ENCODE measurements around the gene CUX1.
"Not testable (repeated sequence)": the region's sequence is repeated elsewhere in the genome, so short reads cannot be mapped to it uniquely, and the experiment has no call there.

CUX1 gene

DNA sequence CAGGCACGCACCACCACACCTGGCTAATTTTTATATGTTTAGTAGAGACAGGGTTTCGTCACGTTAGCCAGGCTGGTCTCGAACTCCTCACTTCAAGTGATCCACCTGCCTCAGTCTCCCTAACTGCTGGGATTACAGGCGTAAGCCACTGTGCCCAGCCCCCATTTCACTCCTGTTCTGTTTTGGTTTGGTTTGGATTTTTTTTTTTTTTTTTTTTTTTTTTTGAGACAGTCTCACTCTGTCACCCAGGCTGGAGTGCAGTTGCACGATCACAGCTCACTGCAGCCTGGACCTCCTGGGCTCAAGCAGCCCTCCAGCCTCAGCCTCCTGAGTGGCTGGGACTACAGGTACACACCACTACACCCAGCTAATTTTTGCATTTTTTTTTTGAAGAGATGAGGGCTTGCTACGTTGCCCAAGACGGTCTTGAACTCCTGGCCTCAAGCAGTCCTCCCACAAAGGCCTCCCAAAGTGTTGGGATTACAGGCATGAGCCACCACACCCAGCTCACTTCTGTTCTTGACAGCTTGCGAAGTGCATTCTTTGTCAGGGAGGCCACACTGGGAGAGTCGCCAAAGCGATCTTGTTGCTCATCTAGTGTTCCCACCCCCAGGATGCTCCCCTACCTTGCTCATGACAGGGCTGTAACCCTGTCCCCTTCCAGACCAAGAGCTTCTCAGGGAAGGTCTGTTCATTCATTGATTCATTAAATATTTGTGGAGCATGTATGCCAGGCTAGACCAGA, 229.1 kb downstream of the CUX1 start:
- no peak for DNase-seq (ENCODE audit: low read depth)

DNA sequence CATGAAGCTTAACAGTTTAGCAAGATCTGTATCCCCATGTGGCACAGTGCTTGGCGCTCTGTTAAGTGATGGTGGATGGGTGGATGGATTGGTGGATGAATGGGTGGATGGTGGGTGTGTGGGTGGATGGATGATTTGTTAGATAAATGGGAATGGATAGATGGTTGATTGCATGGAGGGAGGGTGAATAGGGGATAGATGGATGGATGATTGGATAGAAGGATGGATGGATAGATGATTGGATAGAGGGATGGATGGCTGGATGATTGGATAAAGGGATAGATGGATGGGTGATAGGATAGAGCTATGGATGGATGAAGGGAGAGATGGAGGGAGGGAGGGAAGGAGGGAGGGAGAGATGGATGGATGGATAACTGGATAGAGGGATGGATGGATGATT, 229.7 kb downstream of the CUX1 start:
- DNase-seq (ENCODE audit: low read depth) = no peak

DNA sequence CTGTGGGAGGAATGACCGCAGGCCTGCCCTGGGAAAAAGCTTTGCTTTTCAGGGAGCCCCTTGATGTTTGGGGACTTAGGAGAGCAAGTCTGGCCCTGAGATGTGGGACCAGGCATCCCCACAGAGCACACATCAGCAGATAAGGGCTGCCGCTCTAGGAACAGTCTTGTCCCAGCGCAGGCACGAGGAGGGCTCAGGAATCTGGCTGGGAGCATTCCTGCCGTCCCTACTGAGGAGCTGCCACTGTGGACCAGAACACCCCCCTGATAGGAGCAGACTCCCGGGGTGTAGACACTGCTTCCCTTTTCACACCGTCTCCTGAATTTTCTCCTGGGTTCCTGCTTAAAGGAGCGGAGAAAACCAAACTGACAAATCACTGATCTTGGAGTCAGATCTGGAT, 232.3 kb downstream of the CUX1 start:
- DNase-seq (ENCODE audit: low read depth) = no peak

DNA sequence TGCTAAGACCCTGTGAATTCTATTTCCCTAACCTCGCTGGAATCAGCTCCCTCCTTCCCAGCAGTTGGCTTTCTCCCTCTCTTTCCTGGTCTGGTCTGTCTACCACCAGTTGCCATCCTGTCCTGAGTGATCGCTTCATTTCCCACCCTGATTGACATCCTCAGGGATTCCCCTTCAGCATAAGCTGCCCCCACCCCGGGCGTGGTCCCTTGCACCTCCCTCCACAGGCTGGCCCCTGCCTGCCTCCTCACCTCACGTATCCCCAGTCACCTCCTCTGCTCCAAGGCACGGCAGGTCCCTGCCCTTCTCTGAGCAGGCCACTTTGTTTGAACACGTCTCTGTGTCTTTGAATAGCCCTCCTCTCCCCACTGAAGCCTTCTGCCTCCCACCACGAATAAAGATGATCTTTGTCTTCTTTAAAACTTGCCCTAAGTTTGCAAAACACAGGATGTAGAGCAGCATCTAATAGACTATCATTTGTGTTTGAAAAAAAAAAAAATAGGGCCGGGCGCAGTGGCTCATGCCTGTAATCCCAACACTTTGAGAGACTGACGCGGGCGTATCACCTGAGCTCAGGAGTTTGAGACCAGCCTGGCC, 233.5 kb downstream of the CUX1 start:
- no peak for DNase-seq (ENCODE audit: low read depth)

DNA sequence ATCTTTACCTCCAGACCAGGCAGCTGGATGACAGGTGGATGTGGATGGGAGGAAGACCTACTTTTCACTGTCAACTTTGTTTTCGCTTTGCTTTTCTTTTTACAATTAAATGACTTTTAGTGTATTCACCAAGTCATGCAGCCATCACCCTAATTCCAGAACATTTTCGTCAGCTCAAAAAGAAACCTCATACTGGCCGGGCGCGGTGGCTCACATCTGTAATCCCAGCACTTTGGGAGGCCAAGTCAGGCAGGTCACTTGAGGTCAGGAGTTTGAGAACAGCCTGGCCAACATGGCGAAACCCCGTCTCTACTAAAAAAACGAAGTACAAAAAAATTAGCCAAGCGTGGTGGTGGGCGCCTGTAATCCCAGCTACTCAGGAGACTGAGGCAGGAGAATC, 234.3 kb downstream of the CUX1 start:
- DNase-seq (ENCODE audit: low read depth) = not testable (repeated sequence)

DNA sequence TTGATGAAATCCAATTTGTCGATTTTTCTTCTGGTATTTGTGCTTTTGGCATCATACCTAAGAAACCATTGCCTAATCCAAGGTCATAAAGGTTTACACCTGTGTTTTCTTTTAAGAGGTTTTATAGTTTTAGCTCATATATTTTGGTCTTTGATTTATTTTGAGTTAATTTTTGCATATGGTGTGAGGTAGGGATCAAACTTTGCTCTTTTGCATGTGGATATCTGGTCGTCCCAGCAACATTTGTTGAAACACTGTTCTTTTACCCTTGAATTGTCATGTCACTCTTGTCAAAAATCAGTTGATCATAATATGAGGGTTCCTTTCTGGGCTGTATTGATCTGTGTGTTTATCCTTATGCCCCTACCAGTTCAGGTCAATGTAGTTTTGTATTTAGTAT, 236.7 kb downstream of the CUX1 start:
- no peak for DNase-seq (ENCODE audit: low read depth)

DNA sequence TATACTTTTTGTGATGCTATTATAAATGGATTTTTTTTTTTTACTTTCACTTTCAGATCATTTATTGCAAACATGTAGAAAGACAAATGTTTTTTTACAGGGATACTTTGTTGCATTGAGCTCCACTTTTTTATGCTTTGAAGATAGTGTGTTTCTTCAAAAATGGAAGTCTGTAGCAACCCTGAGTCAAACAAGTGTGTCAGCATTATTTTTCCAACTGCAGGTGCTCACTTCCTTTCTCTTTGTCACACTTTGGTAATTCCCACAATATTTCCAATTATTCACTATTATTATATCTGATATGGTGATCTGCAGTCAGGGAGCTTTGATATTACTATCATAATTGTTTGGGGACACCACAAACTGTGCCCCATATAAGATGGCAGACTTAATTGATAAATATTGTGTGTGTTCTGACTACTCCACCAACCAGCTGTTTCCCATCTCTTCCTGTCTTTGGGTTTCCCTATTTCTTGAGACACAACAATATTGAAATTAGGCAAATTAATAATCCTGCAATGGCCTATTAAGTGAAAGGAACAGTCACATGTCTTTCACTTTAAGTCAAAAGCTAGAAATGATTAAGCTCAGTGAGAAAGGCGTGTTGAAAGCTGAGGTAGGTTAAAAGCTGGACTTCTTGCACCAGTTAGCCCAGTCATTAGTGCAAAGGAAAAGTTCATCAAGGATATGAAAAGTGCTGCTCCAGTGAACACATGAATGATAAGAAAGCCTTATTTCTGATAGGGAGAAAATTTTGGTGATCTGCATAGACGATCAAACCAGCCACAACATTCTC, 238.0 kb downstream of the CUX1 start:
- no peak for DNase-seq (ENCODE audit: low read depth)

DNA sequence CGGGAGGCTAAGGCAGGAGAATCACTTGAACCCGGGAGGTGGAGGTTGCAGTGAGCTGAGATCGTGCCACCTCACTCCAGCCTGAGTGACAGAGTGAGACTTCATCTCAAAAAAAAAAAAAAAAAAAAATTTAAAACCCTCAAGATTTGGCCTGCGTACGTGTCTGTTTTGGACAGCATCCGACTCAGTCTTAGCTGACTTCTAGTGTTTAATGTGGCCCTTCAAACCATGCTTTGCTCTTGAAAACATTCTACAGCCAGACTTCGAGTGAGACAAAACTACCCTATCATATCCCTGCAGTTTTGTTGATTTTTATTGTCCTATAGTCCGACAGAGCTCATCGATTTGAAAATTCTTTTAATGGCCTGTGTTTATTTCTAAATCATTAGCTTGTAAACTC, 242.1 kb downstream of the CUX1 start:
- no peak for DNase-seq (ENCODE audit: low read depth)

DNA sequence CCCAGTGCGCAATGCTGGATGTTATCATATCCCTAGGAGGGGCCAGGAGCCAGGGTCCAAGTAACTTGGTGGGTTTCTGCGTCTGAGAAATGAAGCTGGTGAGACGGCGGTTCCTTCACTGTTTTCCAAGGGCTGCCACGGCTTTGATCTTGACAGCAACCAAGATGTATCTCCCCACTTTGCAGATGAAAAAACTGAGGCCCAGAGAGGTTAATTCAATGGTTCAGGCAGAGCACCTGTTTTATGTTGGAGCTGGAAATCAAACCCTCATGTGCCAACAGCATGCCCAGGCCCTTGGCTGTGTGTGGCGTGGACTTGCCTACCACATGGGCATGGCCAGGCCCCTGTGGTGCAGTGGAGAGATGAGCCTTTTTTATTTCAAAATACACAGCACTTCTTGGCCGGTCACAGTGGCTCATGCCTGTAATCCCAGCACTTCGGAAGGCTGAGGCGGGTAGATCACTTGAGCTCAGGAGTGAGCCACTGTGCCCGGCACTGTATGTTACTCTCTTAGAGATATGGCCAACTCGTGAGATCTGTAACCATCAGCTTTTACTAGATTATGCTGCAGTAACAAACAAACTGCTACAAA, 244.0 kb downstream of the CUX1 start:
- no peak for DNase-seq (ENCODE audit: low read depth)

DNA sequence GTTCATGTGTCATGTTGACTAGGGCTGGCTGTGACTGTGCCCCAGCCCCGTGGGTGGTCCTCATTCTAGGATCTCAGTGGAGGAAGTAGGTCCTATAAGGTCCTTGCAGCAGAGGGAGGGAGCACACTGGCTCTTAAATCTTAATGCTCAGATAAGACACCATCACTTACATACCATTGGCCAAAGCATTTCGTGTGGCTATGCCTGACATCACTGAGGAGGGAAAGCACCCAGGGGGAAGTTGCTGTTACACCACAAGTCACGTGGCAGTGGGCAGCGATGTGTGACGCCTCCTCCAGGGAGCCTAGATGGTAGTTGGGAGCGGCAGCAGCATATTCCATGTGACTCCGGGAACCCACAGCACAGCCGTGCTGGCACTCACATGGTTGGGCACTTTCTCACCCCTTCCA, 244.6 kb downstream of the CUX1 start:
- no peak for DNase-seq (ENCODE audit: low read depth)

DNA sequence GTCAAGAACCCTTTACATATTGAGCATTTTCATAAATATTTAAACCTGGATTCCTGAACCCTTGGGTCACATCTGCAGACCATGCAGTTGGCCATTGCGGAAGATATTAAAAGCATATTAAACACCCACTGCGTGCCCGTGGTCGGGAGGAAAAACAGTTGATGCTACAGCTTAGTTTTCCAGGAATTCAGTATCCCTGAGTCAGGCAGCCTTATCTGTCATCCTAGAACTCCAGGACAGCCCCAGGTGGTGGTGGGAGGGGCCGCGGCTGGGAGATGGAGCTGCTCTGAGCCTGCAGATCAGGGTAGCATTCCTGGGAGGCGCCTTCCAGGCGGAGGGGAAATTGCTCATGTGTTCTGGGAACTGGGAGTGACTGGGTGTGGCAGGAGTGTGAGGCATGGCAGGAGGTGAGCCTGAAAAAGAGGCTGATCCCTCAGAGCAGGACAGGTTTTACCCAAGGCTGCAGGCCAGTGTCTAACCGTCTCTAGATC, 246.3 kb downstream of the CUX1 start:
- DNase-seq (ENCODE audit: low read depth) = no peak

DNA sequence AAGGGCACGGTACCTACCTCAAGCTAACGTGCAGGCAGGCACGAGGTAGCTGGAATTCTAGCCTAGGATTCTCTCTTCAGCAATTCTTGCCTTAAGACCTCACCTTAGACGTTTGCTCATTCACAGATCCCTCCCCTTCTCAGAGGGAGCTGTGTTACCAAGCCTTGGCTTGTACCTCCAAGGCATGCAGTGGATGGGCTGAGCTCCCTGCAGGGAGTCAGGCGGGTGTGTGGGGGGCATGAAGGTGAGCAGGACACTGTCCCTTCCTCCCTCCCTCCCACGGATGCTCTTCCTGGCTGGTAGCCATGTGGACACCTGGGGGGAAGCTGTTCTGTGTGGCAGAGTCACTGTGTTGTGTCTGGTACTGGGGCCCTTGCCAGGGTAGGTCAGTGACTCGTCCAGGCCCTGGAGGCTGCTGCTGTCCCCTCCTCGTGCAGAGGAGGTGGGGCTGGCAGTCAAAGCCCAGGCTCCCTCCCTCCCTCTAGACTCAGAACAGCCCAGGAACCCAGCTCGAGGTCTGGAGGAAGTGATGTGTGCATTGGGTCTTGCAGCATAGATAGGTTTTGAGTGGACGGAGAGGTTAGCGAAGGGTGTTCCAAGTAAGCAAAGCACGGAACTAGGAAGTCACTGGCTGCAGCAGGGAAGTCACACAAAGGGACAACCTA, 247.1 kb downstream of the CUX1 start:
- no peak for DNase-seq (ENCODE audit: low read depth)

DNA sequence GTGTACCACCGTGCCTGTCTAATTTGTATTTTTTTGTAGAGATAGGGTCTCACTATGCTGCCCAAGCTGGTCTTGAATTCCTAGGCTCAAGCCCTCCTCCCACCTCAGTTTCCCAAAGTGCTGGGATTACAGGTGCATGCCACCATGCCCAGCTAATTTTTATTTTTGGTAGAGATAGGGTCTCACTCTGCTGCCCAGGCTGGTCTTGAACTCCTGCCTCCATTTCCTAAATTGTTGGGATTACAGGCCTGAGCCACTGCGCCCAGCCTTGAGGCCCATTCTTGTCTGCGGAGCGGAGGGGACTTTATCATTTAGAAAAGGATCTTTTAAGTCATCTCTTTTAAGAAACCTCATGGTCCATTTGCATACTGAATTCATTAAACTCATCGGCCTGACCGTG, 247.8 kb downstream of the CUX1 start:
- no peak for DNase-seq (ENCODE audit: low read depth)

DNA sequence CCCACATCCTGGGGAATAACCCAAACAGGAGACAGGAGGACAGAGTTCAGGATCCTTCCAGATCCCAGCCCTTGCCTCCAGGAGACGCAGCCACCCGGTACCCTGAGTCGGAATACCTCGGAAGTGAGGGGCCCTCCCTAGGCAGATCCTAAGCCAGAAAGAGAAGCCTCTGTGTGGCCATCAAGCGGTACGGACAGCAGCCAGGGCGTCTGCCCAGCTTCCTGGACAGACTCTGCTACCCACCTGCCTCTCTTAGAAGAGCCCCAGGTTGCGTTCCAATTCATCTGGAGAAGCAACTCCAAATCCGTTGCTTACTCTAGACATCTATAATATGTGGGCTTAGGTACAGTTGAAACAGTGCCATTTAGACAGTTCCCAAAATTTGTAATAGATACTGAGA, 249.1 kb downstream of the CUX1 start:
- DNase-seq (ENCODE audit: low read depth) = no peak

DNA sequence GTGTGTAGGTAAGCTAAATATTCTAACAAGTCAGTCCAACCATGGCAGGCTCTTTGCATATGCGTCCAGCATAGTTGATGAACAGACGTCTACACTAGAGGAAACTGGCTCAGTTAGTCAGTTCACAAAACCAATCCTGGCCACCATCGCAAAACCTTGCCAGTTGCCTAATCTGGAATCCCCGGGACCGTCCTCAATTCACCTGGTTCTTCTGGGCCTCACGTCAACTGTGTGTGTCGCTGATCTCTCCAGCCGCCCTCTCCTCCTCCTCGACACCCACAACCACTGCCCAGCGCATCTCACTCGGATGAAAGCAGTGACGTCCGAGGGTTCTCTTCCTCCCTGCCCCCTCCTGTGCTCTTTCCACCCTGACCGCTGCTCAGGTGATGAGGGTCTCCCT, 251.4 kb downstream of the CUX1 start:
- no peak for DNase-seq (ENCODE audit: low read depth)

DNA sequence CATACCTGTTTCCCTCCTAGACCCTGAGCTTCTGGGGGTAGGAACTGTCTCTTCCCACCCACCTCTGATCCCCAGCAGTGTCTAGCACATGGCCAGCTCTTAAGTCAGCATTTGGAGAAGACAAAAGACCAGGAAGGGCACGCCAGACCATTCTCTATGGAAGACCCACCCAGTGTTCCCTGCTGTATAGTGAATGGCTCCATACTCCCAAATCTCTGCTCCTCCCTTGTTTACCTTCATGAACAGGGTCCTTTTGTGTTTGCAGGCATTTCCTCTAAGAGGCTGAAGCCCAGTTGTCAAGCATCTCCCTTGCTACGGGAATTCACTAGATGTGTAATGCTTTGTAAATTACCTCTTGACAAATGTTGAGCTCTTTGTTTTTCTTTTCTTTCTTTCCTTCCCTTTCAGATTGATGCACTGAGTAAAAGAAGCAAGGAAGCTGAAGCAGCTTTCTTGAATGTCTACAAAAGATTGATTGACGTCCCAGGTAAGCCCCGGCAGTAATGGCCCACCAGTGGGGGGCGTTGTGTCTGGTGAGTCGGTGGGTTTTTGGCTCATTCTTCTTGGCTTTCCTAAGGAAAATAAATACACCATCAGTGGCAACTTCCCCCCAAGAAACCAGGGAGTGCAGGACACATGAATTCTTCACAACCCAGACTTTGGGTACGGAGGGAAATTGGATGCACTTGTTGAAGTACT, 252.7 kb downstream of the CUX1 start:
- no peak for DNase-seq (ENCODE audit: low read depth)

DNA sequence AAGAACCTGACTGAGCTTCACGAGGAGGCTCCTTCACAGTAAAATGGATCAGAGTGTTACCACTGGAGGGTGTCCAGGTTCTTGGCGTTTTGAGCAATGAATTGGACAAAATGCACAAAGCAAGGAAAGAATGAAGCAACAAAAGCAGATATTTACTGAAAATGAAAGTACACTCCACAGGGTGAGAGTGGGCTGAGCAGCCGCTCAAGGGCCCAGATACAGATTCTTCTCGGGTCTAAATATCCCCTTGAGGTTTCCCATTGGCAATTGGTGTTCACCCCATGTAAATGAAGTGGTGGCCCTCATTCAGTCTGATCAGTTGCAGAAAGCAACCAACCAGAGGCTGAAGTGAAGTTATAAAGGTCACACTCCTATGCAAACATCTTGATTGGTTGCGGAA, 254.6 kb downstream of the CUX1 start:
- DNase-seq (ENCODE audit: low read depth) = no peak

DNA sequence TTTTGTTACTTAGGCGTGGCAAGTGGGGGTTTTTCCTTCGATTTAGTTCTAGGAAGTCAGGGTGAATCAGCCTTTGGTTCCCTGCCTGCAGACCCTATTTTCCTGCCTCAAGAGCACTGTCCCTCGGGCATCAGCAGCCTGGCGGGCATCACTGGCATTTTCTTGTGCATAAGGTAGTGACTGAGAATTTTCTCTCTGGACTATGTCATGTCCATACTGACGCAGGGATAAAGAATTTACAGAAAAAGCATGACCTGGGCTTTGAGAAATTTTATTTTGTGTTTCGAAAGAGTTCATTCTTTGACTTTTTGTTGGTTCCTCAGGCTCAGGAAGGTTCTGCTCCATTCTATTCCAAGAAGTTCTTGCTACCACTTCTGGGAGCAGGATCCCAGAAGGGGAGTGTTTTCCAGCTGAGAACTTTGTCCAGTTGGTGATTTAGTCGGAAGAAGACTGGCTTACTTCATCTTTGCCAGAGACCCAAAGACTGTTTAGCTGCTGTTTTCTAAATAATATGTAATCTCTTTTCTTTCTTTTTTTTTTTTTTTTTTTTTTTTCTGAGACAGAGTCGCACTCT, 255.3 kb downstream of the CUX1 start:
- DNase-seq (ENCODE audit: low read depth) = no peak

DNA sequence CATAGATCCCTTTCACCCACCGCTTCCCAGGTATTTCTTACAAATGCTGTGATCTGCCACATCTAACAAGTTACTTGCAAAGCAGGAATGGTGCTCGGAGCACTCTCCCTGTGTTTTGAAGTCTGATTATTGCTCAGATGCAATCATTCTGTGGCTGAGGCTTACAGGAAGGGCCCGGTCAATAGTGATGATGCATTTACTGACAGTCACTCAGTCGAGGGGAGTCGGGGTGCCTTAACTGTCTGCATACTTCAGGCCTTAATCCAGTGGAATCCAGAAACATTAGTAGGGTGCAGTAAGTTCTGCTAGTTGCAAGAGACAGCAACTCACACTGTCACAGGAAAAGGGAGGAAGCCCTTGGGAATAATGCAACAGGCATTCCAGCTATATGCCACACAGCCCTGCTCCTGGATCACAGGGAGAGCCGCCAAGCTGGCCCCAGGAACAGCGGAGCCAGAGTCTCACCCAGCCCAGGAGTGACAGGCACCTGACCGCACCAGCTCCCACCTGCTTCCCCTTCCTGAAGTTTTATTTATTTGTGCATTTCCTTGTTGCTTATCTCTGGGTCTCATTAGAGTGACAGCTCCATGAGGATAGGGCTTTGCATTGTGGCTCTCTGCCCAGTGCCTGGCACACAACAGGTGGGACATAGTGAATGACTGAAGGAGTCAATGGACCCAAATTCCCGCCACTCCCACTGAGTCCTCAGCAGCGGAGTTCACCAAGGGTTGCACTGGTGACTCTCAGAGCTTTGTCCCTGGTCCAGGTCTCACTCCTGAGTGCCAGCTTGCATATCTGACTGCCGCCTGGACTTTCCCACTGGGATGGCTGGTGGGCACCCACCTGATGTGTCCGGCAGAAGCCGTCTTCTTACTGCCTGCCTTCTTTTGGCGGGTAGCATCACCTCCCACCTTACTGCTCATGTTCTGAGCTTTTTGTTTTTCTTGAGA, 256.8 kb downstream of the CUX1 start:
- DNase-seq (ENCODE audit: low read depth) = no peak

DNA sequence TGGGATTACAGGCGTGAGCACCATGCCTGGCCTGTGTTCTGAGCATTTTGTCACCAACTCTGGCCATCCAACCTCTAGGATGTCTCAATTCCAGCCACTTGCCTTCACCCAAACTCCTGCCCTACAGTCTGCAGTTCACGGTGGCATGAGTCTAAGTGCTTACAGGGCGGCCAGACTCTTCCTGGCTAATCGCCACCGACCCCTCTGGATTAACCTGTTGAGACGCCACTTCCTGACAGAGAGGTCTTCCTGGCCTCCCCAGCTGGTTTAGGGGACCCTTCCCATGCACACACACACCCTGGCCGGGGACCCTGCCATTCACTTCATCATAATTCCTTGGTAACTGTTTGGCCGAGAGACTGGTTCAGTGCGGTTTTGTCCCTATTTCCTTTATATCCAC, 257.7 kb downstream of the CUX1 start:
- no peak for DNase-seq (ENCODE audit: low read depth)
